Measurements from ENCODE around the gene FST.

Gene FST

DNA sequence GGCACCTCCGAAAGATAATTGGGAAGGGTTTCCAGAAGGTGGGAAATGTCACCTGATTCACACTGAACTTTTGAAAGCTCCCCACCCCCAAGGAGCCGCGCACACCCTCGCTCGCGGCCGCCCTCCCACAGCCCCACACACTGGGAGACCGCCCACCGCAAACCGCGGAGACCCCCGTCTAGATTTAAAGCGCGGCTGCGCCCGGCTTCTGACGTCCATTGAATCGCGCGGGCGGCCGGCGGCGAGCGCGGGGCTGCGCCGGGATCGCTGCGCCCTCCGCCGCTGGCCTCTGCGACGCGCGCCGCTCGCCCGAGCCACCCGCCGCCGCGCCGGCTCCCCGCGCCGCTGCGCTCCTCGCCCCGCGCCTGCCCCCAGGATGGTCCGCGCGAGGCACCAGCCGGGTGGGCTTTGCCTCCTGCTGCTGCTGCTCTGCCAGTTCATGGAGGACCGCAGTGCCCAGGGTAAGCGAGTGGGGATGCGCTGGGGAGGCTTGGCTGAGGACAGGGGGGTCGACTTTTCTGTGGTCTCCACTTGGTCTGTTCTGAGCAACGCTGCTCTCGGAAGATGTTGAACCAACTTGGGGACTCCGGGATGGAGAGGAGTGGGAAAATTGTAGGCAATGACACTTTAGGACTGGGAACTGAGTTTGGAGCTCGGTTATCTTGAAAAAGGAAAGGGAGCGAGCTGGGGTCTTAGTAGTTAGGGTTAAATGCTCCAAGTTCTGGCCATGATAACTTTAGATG is at the start of gene FST:
FST (plus strand) TSS at position 214 of the 743 bp plus-strand sequence; CDS start at position 377, 163 bp downstream.
- DNase-seq, result peak; percentile 75

DNA sequence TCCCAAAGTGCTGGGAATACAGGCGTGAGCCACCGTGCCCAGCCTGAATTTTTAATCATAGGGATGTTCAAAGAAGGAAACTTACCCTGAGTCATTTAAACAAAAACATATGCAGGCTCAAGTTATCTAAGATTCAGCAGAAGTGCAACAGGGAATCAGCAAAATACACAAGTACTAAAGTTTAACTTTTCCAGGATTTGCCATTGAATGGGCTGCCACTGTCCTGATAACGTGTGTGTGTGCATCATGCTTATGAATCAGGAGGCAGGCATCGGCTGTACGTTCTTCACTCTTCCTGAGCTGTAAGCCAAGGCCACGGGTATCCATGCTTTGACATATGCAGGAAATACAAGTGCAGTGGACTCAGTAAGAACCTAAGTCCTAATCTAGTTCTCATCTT is 48.8 kb upstream of the FST start:
- no peak for DNase-seq

GRCh38 chr5:53433026-53433425 is 47.4 kb upstream of the FST start:
- no peak for DNase-seq

GRCh38 chr5:53434541-53434940 is 45.9 kb upstream of the FST start:
- no peak for DNase-seq

DNA sequence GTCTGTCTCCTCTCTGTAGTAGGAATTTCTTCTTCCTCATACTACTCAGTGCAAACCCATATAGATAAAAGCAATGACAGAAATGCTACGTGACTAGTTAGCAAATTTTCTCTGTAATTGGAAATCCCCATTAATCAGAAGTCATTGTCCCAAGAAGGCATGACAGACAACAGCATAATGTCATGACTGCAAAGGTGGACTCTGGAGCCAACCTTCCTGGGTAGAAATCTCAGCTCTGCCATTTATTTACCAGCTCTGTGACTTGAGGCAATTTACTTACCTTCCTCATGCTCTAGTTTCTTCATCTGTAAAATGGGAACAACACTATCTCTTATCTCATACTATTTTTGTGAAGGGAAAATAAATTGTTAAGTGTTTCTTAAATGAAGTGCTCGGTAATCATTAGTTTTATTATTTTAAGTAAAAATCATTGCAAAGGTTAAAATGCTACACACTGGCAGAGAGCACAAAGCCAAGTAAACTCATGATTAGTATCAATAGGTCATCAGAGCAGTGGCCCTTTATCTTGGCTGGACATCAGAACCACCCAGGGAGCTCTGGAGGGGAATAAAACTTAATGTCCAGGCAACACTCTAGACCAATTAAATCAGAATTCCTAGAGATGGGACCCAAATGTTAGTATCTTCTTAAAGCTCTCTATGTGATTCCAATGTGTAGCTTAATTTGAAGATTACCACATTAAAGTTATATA is 43.8 kb upstream of the FST start:
- no peak for DNase-seq

- no peak for DNase-seq
Observed at GRCh38 chr5:53438079-53438478, 42.4 kb upstream of the FST start.

GRCh38 chr5:53438486-53439472 is 41.6 kb upstream of the FST start:
- no peak for DNase-seq

DNA sequence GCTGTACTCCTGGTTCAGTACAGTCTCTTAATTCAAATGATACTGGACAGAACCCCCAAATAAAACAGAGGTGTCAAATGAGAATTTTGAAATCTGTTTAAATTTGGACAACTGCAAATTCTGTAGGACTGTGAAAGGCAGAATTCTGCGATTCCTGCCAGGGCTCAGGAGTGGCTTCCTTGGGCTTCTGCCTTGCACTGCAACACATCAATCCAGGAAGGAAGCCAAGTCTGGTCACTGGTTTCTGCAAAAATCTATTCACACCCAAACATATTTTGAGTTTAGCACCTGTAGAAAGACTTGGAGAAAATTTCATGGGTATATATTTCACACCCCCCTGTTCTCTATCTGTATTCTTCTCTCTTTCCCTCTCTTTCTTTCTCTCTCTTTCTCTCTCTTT is 37.5 kb upstream of the FST start:
- DNase-seq, result no peak

DNA sequence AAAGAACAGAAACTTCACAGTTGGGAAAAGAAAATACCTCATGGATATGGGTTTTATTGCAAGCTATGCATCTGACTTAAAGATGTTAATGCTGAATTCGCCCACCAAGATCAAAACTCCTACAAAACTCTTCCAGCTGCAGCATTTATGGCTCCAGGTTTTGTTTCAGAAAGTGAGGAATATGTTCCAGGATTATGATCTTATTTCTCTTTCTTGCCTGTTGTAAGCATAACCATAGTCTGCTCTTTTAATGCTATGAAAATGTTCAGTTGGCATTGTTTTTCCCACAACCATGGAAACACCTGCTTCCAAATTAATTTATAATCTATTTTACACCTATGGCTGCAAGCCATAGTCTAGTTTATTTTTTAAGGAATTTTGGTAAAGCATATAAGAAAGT is 34.9 kb upstream of the FST start:
- no peak for DNase-seq

- no peak for DNase-seq
Observed at GRCh38 chr5:53446908-53447307, 33.5 kb upstream of the FST start.

DNA sequence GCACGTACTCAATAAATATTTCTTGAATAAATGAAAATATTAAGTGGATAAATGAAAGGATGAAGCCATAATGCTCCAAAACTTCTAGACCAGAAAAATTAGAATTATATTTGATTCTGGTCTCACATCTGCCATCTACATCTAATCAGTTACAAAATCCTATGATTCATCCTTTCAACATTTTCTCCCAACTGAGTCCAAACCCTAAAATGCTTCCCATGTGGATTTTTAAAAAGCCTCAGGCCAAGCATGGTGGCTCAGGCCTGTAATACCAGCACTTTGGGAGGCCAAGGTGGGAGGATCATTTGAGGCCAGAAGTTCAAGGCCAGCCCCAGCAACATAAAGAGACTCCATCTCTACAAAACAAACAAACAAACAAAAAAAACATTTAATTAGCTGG is 31.6 kb upstream of the FST start:
- no peak for DNase-seq

GRCh38 chr5:53453898-53454718 is 26.3 kb upstream of the FST start:
- DNase-seq, result no peak

DNA sequence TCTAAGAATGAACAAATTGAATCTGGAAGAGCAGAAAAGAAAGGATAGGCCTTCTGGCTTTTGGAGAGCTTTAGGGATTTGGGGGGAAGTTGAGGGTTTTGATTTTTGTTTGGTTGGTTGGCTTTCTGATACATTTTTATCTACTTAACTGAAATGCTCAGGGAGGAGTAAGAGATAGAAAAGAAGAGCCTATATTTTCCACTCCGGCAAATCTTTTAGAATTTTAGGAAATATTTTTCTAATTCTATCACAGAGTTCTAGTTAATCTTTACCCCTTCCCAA is 25.8 kb upstream of the FST start:
- no peak for DNase-seq

GRCh38 chr5:53456366-53456765 is 24.1 kb upstream of the FST start:
- DNase-seq, result no peak

- no peak for DNase-seq
Observed at GRCh38 chr5:53463909-53464621, 16.4 kb upstream of the FST start.

GRCh38 chr5:53464722-53465121 is 15.7 kb upstream of the FST start:
- DNase-seq, result no peak

GRCh38 chr5:53469946-53470687 is 10.3 kb upstream of the FST start:
- DNase-seq, result no peak

GRCh38 chr5:53472279-53472678 is 8.2 kb upstream of the FST start:
- no peak for DNase-seq

DNA sequence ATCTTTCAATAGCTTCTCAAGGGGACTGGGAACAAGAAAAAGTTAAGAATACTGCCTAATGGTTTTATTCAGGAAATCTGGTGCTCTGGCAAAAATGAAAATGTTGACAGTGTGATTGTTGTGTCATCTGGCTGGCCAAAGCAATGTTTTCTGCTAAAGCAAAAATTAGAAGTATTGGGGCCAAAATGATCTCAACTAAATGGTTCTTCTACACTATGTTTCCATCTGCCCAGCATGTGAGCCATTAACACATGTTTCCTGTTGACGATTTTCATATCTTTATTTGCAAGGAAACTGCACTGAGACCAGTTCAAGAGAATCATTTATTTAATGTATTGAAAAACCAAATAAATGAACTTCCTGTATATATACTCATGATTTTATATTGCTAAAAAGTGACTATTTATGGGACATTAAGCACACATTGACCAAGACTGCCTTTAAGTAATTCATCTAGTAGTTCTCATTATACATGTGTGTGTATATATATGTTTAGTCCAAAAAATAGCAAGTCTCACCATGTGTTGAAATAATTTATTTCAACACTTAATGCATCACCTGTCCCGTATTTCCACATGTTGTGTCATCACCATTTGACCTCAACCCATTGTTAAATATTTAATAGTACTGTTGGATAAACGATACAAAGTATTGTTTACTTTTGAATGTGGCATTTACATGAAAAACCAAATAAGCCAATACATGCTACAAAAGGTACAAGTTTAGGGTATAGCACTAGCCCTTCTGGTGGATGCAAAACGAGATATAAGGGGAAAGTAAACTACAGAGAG is 7.5 kb upstream of the FST start:
- DNase-seq, result no peak

DNA sequence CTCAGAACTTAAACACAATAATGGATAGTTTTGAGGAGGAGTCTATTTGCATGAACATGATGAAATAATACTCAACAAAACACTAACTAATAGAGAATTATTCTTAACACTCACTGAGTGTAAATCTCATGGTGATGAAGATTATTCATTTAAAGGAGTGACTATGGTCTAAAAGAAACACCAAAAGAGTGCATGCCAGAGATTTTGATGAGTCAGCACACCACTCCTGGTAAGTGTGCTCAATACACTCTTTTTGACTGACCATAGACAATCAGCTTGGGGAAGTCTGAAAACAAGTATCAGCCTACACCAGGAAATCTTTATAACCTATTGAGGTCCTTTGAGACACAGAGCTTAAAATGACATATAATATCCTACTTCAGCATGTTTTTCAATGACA is 6.8 kb upstream of the FST start:
- no peak for DNase-seq

Data from left hindlimb (tissue), 1 donor.